SK-N-DZ (cell line): ENCODE results near the gene RBPMS2.

Experiments
- DNase-seq: peaks from one replicate; pipeline ENCODE4 v3.0.0-alpha.2; 2015; ENCODE audit warnings: low spot score

The RBPMS2 gene

DNA sequence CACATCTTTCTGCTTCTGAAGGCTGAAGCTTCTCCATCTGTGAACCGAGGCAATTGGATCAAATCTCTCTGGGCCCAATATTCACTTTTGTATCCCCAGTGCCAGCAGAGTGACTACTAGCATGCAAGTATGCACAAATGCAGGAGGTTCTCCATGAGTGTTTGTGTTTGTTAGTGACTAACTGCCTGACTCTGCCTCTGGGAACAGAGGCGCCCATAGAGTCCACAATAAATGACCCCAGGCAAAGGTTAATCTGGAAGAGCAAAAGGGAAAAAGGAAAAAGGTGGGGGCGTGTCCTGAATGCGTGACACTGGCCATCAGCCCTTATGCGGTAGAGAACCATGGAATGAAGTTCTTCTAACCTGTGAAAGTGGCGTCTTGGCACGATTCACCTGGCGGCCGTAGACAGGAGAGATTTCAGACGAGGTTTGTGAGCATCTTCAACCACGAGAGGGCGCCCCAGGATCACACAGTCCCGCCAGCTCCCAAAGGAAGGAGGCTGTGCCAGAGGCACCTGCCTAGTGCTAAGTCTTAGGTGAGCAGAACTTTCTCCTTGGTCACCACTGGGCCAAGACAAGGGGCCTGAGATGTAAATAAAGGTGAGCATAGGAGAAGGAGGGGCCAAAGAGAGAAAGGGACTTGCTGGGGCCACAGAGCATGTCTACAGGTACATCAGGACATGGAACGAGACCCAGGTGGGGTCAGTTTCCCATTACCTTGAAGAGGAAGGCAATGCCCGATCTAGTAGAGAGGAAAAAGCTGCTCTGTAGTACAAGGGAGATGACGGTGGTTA lies 44.2 kb downstream of the RBPMS2 start:
- peak; percentile 79 for DNase-seq

DNA sequence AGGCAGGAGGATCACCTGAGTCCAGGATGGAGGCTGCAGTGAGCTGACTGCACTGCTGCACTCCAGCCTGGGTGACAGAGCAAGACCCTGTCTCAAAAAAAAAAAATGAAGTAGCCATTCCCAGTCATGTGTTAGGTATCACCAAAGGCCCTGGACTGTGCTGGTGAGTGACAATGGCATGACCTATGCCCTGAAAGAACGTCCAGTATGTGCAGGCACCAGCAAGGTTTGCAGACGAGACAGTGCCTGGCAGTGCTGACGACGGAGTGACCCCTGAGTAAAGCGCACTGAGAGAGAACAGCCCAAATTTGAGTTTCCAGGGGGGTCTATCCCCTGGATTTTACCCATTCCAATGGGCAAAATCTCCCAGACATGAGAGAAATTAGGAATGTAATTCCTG lies 45.2 kb downstream of the RBPMS2 start:
- no peak for DNase-seq

DNA sequence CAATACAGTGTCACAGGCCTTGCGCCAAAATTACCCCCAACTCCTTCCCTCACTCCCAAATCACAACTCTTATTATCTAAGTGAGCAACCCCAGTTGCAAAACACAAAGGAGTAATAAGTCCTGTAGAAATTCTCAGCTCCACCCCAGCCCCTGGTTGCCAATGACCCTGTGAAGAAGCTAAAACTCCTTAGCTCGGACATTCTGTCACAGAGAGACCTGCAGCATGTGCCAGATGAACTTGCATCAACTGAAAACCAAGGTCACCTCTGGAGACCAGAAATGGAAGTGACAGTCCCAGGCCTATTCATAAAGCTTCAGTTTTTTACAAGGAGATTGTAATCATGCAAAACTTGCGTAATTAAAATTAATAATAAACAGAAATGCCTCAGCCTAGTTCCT lies 55.2 kb downstream of the RBPMS2 start:
- no peak for DNase-seq

DNA sequence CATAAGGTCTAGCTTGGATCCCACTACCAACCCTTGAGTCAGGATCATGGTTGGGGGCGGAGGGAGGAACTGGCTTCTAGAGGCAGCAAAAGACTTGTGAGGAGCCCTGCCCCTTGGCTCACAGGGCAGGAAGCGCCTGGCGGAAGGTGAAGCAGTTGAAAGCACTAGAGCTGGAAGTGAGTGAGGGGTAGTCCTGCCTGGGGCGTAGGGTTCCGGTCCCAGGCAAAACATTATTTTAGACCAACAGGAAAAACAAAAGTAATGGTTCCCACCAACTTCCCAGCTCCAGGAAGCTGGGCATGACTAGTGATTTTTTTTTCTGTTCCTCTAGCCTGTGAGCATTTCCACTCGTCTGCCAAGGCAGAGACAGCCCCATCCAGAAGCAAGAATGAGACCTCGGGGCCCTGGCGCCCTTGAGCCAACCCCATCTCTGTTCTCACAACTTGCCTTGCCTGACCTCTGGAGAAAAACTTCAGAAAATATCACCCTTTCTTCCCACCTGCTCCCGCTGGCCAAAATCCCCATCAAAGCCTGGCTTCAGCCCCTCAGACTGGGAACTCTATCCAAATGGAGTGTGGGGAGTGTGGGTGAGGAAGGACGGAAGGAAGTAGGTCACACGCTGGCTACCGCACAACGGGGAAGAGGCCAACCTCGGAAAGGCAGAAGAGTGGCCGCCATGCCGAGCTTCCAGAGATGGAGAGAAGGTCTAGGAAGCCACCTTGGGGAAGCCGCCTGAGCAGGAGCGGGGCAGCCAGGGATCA lies 57.5 kb downstream of the RBPMS2 start:
- no peak for DNase-seq

DNA sequence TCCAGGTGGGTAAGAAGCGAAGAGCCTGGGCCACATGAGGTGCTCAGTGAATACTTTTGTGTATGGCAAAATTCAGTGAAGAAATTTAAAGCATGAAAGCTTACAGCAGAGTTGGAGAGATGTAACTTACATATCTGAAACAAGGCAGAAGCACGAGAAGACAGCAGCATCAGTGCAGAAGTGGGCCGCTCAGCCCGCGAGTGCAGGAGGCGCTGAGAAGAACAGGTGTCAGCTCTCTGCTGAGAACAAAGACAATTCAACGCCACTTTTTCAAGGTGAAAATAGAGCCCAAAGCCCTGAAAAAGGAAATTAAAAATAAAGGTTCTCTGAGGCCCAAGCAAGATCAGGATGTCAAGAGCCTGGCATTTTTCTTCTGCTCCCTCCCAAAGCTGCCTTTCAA lies 58.3 kb downstream of the RBPMS2 start:
- no peak for DNase-seq

DNA sequence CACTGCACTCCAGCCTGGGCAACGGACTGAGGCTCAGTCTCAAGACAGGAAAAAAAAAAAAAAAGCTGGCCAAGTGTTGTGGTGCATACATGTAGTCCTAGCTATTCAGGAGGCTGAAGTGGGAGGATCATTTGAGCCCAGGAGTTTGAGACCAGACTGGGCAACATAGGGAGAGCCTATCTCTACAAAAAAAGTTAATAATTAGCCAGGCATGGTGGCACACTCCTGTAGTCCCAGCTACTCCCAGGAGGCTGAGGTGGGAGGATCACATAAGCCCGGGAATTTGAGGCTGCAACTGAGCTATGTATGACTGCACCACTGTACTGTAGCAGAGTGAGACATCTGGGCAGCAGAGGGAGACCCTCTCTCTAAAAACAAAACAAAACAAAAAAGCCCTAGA lies 58.9 kb downstream of the RBPMS2 start:
- no peak for DNase-seq

DNA sequence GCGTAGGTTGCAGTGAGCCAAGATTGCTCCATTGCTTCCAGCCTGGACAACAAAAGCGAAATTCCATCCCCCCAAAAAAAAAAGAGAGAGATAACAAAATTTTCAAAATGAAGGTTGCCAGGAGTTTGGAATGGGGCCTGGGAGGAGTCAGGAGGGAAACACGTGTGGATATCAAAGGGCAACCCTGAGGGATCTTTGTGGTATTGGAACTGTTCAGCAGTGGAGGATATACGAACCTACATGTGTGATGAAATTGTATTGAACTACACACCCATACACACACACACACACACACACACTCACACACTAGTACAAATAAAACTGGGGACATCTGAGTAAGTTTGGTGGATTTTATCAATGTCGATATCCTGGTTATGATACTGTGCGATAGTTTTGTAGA lies 61.8 kb downstream of the RBPMS2 start:
- DNase-seq = no peak

DNA sequence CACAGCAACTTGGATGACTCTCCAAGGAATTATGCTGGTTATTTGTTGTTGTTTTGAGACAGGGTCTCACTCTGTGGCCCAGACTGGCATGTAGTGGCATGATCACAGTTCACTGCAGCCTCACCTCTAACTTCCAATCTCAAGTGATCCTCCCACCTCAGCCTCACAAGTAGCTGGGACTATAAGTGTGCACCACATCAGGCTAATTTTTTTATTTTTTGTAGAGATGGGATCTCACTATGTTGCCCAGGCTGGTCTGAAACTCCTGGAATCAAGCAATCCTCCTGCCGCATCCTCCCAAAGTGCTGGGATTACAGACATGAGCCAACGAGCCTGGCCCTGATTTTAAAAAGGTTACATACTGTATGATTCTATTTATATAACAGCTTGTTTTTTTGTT lies 63.0 kb downstream of the RBPMS2 start:
- DNase-seq = no peak

DNA sequence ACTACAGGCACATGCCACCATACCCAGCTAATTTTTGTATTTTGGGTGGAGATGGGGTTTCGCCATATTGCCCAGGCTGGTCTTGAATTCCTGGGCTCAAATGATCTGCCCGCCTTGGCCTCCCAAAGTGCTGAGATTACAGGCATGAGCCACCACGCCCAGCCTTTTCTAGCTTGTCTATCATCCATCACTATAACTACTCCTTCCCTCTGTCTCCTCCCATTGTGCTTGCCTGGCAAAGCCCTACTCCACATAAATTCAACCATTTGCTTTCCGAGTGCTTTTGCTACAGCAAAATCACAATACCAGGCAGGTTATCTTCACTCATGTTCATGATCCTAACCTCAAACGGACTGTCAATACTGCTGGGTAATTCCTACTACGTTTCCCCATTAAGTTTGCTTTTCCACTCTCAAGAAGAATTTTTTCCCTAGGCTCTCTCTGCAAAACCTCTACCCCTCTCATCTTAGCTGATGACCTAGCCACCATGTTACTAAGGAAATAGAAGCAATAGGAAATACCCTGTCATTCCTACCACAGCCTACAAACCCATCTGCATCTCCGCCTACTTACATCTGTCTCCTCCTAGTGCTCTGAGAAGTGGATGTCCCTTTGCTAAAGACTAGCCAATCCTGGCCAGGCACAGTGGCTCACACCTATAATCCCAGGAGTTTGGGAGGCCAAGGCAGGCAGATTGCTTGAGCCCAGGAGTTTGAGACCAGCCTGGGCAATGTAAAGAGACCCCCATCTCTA lies 64.5 kb downstream of the RBPMS2 start:
- DNase-seq = no peak

DNA sequence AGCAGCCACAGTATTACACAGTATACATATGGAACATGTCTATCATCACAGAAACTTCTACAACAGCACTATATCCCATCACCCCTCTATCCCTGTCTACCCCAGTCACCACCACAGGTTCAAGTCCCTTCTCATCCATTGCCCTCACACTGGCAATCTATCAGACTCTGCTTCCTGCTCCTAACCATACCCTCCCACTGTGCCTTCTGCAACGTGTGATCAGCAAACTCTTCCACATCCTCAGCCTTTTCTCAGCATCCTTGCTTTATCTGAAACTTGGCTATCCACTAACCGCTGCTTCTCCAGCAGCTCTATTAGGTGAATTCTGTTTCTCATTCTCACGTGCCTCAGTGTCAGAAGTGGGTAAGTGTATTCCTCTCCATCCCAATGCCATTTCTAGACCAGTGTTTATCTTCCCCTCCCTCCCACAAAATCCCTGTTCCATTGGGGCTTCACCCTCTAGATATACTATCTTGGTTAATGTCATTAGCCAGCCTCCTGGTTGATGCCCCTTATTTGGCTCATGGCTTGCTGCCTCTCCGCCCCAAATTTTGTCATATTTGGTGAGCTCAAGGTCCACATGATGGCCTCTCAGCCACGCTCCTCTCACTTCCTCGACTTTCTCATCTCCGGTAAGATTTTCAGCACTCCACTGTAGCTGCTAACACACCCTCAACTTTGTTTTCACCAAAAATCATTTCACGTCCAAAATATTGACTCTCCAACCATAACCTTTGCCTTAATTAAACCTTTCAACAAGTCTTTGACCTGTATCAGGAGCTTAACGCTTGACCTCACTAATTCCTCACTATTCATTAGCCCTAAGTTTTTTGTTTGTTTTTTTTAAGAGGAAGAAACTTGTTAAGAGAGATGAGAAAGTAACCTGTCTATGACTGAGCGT lies 69.1 kb downstream of the RBPMS2 start:
- no peak for DNase-seq

DNA sequence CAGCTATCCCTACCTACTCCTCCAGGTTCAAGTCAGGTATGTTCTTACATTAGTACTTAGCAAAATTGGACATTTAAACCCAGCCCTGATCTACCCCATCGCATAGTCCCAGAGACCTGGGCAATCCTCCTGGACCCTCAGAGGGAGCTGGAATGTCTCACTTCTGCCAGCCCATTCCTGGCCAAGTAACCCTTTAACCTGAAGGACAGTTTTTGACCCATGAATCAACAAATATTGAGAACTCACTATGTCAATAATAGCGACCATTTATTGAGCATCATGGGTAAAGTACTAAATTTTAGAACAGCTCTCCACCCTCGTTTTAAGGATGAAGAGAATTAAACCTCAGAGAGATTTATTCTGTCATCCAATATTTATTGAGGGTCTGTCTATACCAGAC lies 70.4 kb downstream of the RBPMS2 start:
- DNase-seq = no peak

DNA sequence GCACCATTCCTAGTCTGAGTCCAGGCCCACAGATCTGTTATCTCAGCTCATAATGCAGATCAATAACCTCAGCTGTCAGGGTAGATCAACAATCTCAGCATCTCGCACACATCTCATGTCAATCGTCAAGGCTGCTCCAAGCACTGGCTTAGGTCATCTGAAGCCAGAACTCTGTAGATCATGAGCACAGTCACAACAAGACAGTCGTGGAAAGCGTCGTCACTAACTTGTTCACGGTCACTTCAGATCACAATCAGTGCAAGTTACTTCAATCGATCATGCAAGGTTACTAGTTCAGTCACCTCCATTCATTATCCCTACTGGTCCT lies 71.8 kb downstream of the RBPMS2 start:
- DNase-seq = peak; percentile 77

DNA sequence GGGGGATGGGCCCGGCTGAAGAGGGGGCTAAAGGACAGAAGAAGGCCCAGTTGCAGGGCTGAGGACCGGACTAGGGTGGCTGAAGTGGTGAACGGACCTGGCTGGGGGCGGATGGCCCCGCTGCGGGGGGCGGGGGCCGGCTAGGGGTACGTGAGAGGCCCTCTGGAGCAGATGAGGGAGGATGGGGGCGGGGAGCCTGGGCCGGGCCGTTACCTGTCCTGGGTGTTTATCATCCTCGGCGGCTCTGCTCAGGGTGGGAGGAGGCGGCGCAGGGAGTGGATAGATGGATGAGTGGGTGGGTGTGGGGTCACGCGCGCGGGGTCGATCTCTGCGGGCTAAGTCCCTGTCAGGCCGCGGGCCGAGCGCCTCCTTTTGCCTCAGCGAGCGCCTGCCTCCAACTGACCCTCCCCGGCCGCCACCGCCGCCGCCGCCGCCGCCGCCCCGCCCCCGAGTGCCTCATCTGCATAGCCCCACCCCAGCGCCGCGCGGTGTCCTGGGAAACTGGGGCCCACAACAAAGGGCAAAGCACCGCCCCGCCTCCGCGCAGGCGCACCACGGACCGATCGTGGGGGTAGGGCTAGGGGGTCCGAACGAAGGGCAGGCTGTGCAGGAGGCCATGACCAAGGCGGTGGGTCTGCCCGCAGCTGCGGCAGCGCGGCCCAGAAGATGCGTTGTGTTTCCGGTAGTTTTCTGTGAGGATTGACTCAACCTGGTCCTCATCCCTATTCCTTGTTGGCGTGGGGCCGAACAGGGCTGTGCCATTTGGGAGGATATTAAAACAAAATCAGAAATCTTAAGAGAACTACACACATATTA lies 72.4 kb downstream of the RBPMS2 start:
- DNase-seq = peak; percentile 96

DNA sequence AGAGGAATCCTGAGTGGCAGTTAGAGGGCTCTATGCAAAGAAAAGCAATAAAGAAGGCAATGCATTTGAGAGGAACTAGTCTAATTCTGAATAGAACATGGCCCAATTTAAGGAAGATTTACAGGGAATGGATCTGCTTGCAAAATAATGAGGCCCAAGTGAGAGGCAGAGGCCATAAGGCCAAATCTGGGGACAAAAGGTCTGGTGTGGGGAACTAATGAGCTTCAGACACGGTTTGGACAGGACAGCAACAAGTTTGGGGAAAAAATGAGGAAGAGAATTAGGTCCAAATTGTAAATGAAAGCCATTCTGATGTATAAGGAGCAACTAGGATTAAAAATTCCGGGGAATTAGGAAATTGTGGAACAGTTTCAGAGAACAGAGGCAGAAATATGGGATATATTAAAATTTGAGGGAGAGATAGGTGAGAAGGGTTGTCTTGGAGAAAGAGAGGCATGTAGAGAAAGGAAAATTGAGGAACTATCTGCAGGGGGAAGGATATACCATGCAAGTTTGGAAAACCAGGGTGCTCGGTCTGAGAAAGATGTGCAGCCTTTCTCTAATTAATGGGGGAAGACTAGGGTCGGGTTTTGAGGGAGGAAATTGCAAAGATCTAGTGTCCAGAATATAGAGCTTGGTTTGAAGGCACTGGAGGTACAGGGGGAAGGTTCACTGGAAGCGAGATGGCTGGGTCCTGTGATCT lies 73.8 kb downstream of the RBPMS2 start:
- no peak for DNase-seq

DNA sequence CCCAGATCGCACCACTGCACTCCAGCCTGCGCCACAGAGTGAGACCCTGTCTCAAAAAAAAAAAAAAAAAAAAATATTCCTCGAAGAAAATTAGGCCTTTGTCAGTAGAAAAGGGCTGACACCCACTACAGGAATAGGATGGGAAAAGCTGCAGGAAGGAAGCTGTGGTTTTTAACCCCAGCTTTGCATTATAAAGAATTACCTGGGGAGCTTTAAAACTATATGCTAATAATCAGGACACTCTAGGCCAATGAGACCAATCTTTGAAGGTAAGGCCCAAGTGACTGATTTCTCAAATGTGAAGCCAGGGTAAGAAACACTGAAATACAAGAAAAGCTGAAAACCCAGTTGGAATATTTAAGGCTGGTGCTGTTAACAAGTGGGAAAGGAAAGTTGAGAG lies 74.3 kb downstream of the RBPMS2 start:
- no peak for DNase-seq

DNA sequence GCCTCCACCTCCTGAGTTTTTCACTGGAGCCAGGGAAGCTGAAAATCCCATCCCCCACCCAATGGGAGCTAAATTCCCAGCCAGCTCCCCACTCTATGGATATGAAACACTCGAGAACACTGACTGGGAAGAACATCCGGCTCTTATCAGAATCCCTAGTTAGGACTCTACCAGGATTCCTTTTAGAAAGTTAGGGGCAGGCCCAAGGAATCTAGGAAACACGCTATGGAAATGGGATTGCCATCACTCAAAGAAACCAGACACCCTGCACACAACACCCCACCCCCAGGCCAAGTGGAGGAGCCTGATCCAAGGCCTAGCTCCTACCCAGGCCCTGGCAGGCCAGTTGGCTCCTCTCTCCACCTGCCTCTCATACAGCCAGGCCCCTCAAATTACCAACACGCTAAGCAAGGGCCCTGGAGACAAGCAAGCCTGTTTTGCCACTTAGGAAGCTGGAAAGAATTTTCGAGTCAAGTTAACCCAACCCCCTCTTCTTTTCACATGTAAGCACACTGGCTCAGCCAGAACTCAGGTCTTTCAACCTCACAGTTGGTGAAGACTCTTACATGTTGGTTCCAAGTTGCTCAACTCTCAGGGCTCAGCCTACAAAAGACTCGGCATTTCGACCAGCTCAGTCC lies 75.5 kb downstream of the RBPMS2 start:
- peak; percentile 85 for DNase-seq

DNA sequence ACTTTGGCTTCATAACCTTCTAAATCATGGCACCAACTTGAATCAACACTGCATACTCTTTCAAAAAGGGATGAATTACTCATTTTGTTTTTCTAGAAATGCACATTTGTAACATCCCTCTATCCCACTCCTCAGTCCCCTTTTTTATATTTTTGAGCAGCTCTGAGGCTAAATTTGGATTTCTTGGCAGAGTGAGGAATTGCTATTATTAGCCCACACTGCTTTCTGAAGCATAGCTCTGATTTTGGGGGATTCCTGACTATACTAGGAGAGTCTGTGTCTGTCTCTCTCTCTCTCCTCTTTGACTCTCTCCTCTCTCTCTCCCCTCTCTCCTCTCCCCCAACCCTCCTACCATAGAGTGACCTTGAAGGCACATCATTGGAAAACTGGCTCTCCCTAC lies 76.6 kb downstream of the RBPMS2 start:
- no peak for DNase-seq

DNA sequence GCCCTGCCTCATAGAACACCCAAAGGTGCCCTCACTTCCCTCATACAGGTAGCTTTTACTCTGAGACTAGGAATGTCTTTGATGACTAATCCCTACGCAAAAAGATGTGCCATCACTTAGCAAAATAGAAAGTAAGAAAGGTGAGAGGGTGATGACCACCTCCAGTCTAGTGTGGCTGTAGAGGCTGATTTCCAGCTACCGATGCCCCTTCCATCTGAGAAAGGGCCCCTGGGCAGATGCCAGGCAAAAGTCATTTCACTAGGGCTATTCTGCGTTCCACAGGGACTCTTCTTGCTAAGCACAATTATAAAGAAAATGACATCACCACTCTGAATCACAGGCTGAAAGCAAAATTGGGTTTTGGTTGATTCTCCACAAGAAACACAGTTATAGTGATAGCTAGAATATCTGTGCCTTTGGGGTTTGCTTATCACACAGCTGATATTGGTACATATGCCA lies 77.4 kb downstream of the RBPMS2 start:
- no peak for DNase-seq

DNA sequence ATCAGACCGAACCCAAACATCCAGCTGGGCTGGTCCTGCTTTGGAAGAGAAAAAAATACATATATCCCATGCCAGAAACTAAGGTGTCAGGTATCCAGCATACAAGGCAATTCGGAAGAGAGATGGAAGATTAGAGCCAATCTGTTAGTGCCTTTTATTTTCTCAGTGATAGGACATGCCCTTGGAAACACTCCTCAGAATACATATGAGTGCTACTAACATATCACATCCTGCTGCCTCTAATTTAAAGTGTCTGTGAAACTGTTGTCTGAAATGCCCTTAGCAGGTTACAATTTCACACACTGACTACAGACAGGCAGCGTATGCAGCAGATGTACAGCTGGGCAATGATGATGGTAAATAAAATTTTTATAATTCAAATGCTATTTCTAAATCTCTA lies 78.9 kb downstream of the RBPMS2 start:
- DNase-seq = no peak
